PC-3 (cell line): ENCODE data around the gene ACER2. TPM values are rescaled to one million over a fixed set of nuclear protein-coding genes. Genes with fewer than 3 reads are reported as not detected.
"Not testable (repeated sequence)": the region's sequence is repeated elsewhere in the genome, so short reads cannot be mapped to it uniquely, and the experiment has no call there.

ENCODE experiments used
- ATAC-seq: fragments of 200-7000 bp; cut with Tn5 transposase; 2 replicates; pipeline ENCODE4 v1.9.1; 2020; ENCODE audit warnings: mild to moderate bottlenecking, moderate library complexity
- BruUV-seq: library from RNA; stranded (reverse); fragments of 400-500 nt; replicated peaks from 2 replicates; lab custom pipeline; 2021; lab: Mats Ljungman, UMichigan
- CTCF ChIA-PET: fragments of 300-600 bp; sonication (Branson Sonifier 250); formaldehyde crosslinking; loops from one replicate; lab custom pipeline; 2022; ENCODE audit warnings: antibody characterized with exemption; lab: Charles Lee
- POLR2A ChIA-PET: fragments of 300-600 bp; sonication (Branson Sonifier 250); formaldehyde crosslinking; loops from one replicate; lab custom pipeline; 2022; ENCODE audit warnings: antibody characterized with exemption; ENCODE audit not compliant: unreplicated experiment; lab: Charles Lee
- DNase-seq: peaks from one replicate; pipeline ENCODE4 v3.0.0-alpha.2; 2015
- H2AFZ ChIP-seq: fragments of 300-600 bp; sonication (generic); 2 replicates; pipeline ENCODE4 v1.6.0; 2016; ENCODE audit warnings: antibody characterized with exemption, low read length
- H3F3A ChIP-seq: fragments of 300-600 bp; sonication (generic); one replicate; pipeline ENCODE4 v1.6.0; 2017; ENCODE audit warnings: antibody characterized with exemption, low read length, control low read depth, mild to moderate bottlenecking; ENCODE audit not compliant: unreplicated experiment
- H3K27ac ChIP-seq: fragments of 300-600 bp; sonication (generic); 2 replicates; pipeline ENCODE4 v1.5.1; 2016; ENCODE audit warnings: mild to moderate bottlenecking, low read length
- H3K27me3 ChIP-seq: fragments of 300-600 bp; sonication (generic); 2 replicates; pipeline ENCODE4 v1.6.1; 2016; ENCODE audit warnings: low read length, mixed read lengths
- H3K36me3 ChIP-seq: fragments of 300-600 bp; sonication (generic); 2 replicates; pipeline ENCODE4 v1.6.1; 2016; ENCODE audit warnings: low read depth, mixed run types, low read length, mixed read lengths
- H3K4me1 ChIP-seq: fragments of 300-600 bp; sonication (generic); 2 replicates; pipeline ENCODE4 v1.5.1; 2016; ENCODE audit warnings: low read length; ENCODE audit not compliant: insufficient read depth
- H3K4me2 ChIP-seq: fragments of 300-600 bp; sonication (generic); 2 replicates; pipeline ENCODE4 v1.6.0; 2016; ENCODE audit warnings: low read length
- H3K4me3 ChIP-seq: fragments of 300-600 bp; sonication (generic); 2 replicates; pipeline ENCODE4 v1.5.1; 2016; ENCODE audit warnings: mild to moderate bottlenecking, low read length, mixed read lengths
- H3K79me2 ChIP-seq: fragments of 300-600 bp; sonication (generic); 2 replicates; pipeline ENCODE4 v1.6.1; 2017; ENCODE audit warnings: low read length, mixed read lengths
- H3K9ac ChIP-seq: fragments of 300-600 bp; sonication (generic); 2 replicates; pipeline ENCODE4 v1.6.0; 2016; ENCODE audit warnings: mild to moderate bottlenecking, low read length
- H3K9me2 ChIP-seq: fragments of 300-600 bp; sonication (generic); replicated peaks from 2 replicates; pipeline ENCODE4 v1.6.1; 2016; ENCODE audit warnings: mixed run types, low read length, mixed read lengths
- H3K9me3 ChIP-seq: fragments of 300-600 bp; sonication (generic); 2 replicates; pipeline ENCODE4 v1.6.1; 2016; ENCODE audit warnings: low read length, mixed read lengths
- H4K20me1 ChIP-seq: fragments of 300-600 bp; sonication (generic); 2 replicates; pipeline ENCODE4 v1.6.1; 2016; ENCODE audit warnings: low read length, mixed read lengths
- EZH2 ChIP-seq: fragments of 300-600 bp; sonication (generic); IDR thresholded peaks from one replicate; pipeline ENCODE4 v1.6.1; 2017; ENCODE audit warnings: antibody characterized with exemption, mild to moderate bottlenecking, low read length; ENCODE audit not compliant: unreplicated experiment
- EZH2phosphoT487 ChIP-seq: fragments of 300-600 bp; sonication (generic); IDR thresholded peaks from 2 replicates; pipeline ENCODE4 v1.6.1; 2018; ENCODE audit warnings: mild to moderate bottlenecking, antibody characterized with exemption, low read length, borderline replicate concordance
- intact Hi-C: fragments of 100-400 bp; cut with micrococcal nuclease; formaldehyde crosslinking; loops from 2 replicates; pipeline ENCODE4 v1.9.0; 2023
- total RNA-seq: library from RNA; depleted of rRNA; stranded (reverse); fragments of >200 nt; gene quantifications from 2 replicates; pipeline ENCODE4 v1.2.3, GENCODE V29; 2014
- TF ChIP-seq, protein P1 (sequence below): fragments of 300-600 bp; sonication (generic); conservative IDR thresholded peaks from 2 replicates; pipeline ENCODE4 v1.5.1; 2017; ENCODE audit warnings: antibody characterized with exemption, low read depth, mild to moderate bottlenecking, low read length

ACER2 gene
- total RNA-seq, 1 experiment from 2014 or later: 2.4 TPM

DNA sequence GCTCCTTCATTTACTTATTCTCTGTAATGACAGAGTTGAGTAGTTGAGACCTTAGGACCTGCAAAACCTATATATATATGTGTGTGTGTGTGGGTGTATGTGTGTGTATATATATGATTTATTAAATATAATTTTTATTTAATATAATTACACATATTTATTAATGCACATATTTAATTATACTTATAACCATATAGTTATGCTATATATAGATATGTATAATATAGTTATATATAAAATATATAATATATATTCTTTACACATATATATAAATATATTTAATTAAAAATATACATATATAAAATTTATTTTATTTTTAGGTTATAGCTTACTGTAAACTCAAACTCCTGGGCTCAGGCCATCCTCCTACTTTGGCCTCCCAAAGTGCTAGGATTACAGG lies 23.7 kb downstream of the ACER2 start:
- Histone ChIP-seq H3K9ac (no peak overlapping the region), H3K27me3 (no peaks in the 10 kb centered on the region), H3F3A (no peaks in the 10 kb centered on the region), H3K27ac (no peak overlapping the region), H3K36me3 (no peaks in the 10 kb centered on the region), H3K4me1 (no peaks in the 10 kb centered on the region), H3K9me3 (no peaks in the 10 kb centered on the region), H3K9me2 (no peaks in the 10 kb centered on the region), H2AFZ (no peak overlapping the region), H3K4me3 (no peak overlapping the region), H3K79me2 (no peaks in the 10 kb centered on the region), H4K20me1 (no peaks in the 10 kb centered on the region), H3K4me2 (no peak overlapping the region)
- POLR2A ChIA-PET: no interaction called here
- no peak for ATAC-seq
- no peak for TF ChIP-seq EZH2phosphoT487
- TF ChIP-seq, protein P1, sequence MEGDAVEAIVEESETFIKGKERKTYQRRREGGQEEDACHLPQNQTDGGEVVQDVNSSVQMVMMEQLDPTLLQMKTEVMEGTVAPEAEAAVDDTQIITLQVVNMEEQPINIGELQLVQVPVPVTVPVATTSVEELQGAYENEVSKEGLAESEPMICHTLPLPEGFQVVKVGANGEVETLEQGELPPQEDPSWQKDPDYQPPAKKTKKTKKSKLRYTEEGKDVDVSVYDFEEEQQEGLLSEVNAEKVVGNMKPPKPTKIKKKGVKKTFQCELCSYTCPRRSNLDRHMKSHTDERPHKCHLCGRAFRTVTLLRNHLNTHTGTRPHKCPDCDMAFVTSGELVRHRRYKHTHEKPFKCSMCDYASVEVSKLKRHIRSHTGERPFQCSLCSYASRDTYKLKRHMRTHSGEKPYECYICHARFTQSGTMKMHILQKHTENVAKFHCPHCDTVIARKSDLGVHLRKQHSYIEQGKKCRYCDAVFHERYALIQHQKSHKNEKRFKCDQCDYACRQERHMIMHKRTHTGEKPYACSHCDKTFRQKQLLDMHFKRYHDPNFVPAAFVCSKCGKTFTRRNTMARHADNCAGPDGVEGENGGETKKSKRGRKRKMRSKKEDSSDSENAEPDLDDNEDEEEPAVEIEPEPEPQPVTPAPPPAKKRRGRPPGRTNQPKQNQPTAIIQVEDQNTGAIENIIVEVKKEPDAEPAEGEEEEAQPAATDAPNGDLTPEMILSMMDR: no peak
- TF ChIP-seq EZH2: no peak
- DNase-seq: no peak
- CTCF ChIA-PET: no interaction called here
- intact Hi-C loops: no loop called here
- BruUV-seq: no TSS peak

DNA sequence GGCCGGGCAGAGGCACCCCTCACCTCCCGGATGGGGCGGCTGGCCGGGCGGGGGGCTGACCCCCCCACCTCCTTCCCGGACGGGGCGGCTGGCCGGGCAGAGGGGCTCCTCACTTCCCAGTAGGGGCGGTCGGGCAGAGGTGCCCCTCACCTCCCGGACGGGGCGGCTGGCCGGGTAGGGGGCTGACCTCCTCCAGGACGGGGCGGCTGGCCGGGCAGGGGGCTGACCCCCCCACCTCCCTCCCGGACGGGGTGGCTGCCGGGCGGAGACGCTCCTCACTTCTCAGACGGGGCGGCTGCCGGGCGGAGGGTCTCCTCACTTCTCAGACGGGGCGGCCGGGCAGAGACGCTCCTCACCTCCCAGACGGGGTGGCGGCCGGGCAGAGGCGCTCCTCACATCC lies 24.9 kb downstream of the ACER2 start:
- POLR2A ChIA-PET, H3K27ac ChIP-seq, intact Hi-C loops, CTCF ChIA-PET, H3K9ac ChIP-seq, H3F3A ChIP-seq, H3K9me3 ChIP-seq, ATAC-seq, H3K36me3 ChIP-seq, BruUV-seq, H3K4me3 ChIP-seq, H3K79me2 ChIP-seq, H3K27me3 ChIP-seq, H3K4me2 ChIP-seq, H4K20me1 ChIP-seq, H2AFZ ChIP-seq, H3K4me1 ChIP-seq, DNase-seq, H3K9me2 ChIP-seq: not testable (repeated sequence)

DNA sequence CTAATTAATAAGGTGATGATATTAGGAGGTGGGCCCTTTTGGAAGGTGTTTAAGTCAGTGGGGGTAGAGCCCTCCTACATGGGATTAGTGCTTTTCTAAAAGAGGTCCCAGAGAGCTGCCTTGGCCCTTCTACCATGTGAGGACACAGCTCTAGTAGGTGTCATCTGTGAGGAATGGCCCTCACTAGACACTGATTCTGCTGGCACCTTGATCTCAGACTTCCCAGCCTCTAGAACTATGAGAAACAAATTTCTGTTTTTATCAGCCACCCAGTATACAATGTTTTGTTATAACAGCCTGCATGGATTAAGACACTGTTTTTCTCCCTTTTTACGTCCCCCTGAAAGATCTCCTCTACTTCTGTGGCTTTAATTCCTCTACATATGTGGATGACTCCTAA lies 31.6 kb downstream of the ACER2 start:
- BruUV-seq: no TSS peak
- Histone ChIP-seq H4K20me1 (no peaks in the 10 kb centered on the region), H3K9ac (no peak overlapping the region), H3K4me2 (no peak overlapping the region), H3K9me3 (no peaks in the 10 kb centered on the region), H3K9me2 (no peaks in the 10 kb centered on the region), H3F3A (no peaks in the 10 kb centered on the region), H2AFZ (no peak overlapping the region), H3K4me1 (no peaks in the 10 kb centered on the region), H3K27ac (no peak overlapping the region), H3K79me2 (no peaks in the 10 kb centered on the region), H3K27me3 (no peaks in the 10 kb centered on the region), H3K4me3 (no peak overlapping the region), H3K36me3 (no peaks in the 10 kb centered on the region)
- DNase-seq (no peak), ATAC-seq (no peak)
- CTCF ChIA-PET: no interaction called here
- POLR2A ChIA-PET: no interaction called here
- TF ChIP-seq EZH2 (no peak), EZH2phosphoT487 (no peak)
- TF ChIP-seq, protein P1: no peak
- intact Hi-C loops: no loop called here
